HG02610 (cell line): ENCODE results near the gene TCF7L1.

Experiments
- ATAC-seq: cut with Tn5 transposase; IDR thresholded peaks from one replicate; pipeline ENCODE4 v1.9.1; 2021; ENCODE audit warnings: mild to moderate bottlenecking, moderate library complexity; ENCODE audit not compliant: unreplicated experiment

The TCF7L1 gene

GRCh38 chr2:85215448-85216401 lies 82.5 kb downstream of the TCF7L1 start:
- no peak for ATAC-seq

GRCh38 chr2:85216927-85217326 lies 83.7 kb downstream of the TCF7L1 start:
- ATAC-seq, result no peak

DNA sequence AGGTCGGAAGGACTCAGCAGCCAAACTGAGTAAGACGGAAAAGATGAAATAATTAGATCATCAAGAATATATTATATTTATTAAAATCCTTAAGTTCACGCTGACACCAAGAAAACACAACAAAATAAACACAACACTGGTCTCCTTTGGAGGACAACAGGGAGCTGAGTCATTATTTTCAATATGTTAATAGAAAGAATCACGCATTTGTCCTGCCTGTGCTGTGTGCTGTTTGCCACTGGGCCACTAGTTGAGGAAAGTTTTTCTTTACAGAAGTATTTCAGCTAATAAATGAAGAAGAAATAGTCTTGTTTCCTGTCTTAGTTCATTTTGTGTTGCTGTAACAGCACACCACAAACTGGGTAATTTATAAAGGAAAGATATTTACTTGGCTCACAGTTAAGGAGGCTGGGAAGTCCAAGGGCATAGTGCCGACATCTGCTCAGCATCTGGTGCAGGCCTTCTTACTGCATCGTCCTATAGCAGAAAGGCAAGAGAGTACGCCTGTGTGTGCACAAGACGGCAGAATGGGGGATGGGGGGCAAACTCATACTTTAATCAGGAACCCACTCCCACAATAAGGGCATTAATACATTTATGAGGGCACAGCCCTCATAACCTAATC lies 88.0 kb downstream of the TCF7L1 start:
- ATAC-seq, result no peak

- ATAC-seq, result no peak
These were observed 89.6 kb downstream of the TCF7L1 start for GRCh38 chr2:85222792-85223191.

DNA sequence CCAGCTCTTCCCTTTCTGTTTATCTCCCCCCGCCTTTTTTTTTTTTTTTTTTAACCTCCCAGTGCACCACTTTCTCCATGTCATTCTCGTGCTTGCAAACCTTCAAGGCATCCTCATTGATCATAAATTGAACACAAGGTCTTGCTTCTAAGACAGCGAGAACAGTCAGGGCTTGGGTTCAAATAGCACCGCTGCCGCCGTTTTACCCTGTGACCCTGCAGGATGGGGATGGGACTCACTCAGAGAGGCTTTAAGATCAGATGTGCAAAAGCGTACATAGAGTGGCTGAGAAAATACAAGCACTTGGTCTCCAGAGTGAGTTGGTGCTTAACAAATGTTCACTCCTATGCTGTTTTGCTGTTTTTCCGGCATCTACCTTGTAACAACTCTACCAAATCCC lies 93.6 kb downstream of the TCF7L1 start:
- no peak for ATAC-seq

DNA sequence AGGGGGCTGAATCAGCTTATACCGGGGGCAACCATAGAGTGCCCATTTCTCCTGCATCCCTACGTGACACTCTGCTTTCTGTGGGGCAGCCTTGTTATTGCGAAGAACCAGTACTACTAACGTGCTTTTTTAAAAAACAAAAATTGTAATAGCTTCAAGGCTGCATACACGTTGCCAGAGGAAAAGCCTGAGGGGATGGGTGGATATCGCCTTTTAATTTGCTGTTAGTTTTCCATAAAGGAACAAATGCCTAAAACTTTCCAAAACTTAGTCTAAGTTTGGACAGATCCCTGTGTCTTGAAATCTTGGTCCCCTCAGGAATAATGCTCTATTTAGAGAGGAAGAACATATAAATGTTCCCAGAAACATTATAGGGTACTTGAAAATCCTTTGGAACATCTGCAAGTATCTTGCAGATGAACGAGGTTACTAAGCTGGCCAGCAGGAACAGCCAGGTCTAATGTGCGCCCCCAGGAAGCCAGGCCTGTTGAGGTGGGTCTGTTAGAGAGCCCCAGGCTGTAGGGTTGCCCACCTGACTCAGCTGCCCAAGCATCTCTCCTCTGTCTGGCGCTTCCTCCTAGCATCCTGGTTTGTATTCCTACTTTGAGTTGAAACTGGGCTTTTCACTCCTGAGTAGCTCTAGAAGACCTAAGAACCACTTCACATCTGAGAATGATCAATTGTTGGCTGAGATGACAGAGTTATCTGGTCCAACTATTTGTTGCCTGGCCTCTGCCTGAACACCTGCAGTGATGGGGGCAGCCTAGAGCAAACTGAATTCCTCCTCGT lies 97.7 kb downstream of the TCF7L1 start:
- ATAC-seq, result no peak

DNA sequence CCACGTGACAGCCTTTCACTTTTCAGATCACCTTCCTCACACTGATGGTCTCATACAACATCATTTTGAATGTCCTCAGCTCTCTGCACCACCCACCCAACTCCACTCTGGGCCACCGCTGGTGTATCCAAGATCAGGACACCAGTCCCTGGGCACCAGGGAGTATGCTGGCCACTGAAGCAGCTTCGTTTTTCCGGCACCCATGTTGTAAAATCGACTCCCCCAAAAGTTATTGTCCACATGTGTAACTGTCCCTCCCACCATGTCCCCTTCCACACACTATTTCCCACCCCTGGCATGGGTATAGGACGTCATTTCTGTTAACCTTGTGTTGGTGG lies 98.2 kb downstream of the TCF7L1 start:
- no peak for ATAC-seq

DNA sequence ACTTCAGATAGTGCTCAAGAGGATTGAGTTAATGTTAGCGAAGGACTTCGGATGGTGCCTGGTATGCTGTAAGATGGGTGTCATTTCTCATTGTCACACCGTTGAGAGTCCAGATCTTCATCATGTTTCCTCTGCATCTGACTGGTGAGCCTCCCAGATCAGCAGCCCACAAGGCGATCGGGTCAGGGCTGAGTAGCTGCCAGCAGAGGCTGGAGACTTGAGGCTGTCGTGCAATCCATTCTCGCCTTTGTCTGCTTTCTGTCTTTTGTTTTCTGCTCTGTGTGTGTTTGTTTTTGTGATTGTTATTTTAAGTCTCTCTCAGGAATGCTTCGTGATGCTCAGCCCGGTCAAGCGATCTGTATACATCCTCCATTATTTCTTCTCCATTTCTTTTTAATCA lies 98.8 kb downstream of the TCF7L1 start:
- no peak for ATAC-seq

- ATAC-seq, result no peak
These were observed 101.7 kb downstream of the TCF7L1 start for GRCh38 chr2:85234868-85235267.

GRCh38 chr2:85235281-85235680 lies 102.1 kb downstream of the TCF7L1 start:
- no peak for ATAC-seq

DNA sequence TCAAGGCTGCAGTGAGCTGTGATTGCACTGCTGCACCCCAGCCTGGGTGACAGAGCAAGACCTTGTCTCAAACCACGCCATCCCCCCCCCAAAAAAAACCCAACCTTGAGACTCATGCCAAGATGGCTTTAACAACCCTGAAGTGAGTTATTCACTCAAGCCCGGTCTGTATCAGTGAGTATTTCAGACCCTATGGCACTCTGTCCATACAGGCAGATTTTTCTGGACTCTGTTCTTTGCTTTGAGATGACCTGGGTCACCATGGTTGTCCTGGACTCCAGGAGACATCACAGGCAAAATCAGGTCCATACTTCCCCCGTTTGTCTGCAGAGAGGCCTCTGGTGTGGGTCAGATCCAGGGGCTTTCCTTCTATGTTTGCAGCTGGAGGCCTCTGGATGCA lies 102.9 kb downstream of the TCF7L1 start:
- no peak for ATAC-seq

DNA sequence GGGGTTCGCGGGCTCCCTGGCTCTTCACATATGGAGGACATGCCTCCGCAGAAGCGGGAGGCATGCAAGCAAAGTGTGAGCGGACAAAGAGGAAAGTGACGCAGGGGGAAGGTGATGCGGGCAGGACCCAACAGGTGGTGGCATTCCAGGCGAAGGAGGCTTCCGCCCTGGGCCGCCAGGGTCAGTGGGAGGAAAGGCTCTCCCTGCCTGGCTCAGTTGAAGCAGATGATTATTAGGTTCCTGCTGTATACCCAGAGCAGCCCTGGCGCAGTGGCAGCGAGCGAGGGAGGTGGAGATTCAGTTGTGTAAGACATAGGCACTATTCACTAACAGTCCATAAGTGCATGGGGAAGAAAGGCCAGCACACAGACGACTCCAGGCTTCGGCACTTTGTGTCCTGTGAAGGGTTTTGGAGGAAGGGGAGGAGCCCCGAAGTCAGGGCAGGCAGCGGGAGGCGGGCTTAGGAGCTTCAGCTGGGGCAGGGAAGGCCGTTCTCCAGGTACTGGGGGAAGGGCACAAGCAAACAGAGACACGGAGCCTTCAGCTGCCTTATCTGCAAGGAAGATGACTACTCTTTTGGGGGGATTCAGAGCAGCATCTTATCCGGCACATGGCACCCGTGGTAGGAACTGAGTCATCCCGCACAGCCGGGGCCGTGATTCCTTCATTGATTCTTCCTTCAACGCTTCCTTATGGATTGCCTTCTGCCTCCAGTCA lies 104.8 kb downstream of the TCF7L1 start:
- no peak for ATAC-seq

DNA sequence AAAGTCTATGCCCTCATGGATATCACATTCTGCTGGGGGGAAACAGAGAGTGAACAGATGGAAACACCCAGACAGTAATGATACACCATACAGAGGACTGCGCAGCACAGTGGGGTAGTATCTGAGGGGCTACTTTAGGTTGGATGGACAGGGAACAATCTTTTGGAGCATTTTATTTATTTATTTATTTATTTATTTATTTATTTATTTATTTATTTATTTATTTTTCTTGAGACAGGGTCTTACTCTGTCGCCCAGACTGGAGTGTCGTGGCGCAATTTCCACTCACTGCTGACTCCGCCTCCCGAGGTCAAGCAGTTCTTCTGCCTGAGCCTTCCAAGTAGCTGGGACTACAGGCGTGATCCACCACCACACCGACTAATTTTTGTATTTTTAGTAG lies 105.4 kb downstream of the TCF7L1 start:
- no peak for ATAC-seq

DNA sequence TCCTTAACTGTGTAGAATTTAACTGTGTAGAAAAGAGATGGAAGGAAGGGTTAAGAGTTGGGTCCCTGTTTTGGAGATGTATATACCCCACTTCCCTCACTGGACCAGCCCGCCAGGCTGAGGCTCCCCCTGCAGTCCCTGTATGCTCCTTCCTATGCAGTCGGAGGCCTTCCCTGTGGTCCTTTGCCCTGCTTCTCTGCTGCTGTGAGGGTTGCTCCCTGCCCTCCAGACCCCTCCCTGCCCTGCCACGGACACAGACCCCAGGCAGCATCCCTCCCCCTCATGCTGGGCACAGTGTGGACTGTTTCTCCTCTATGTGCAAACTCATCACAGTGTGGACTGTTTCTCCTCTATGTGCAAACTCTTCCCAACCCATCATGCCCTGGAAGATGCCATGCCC lies 105.9 kb downstream of the TCF7L1 start:
- ATAC-seq, result no peak

DNA sequence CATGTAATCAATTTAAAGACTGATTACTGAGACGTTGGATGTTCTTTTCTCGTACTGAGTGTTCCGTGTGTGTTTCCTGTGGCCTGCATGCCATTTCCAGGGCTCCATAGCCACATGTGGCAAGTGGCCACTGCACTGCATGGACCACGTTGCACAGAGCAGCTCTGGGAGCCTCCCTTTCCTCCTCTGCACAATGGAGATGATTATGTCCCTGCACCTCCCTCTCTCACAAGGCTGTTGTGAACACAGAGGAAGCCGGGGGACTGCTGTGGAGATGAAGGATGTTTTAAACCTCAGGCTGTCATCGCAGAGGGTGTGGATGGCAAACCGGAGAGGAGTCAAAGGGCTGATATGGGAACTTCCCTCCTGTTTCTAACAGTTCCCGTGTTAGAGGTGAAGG lies 106.9 kb downstream of the TCF7L1 start:
- ATAC-seq, result no peak

GRCh38 chr2:85242321-85242720 lies 109.1 kb downstream of the TCF7L1 start:
- ATAC-seq, result no peak

DNA sequence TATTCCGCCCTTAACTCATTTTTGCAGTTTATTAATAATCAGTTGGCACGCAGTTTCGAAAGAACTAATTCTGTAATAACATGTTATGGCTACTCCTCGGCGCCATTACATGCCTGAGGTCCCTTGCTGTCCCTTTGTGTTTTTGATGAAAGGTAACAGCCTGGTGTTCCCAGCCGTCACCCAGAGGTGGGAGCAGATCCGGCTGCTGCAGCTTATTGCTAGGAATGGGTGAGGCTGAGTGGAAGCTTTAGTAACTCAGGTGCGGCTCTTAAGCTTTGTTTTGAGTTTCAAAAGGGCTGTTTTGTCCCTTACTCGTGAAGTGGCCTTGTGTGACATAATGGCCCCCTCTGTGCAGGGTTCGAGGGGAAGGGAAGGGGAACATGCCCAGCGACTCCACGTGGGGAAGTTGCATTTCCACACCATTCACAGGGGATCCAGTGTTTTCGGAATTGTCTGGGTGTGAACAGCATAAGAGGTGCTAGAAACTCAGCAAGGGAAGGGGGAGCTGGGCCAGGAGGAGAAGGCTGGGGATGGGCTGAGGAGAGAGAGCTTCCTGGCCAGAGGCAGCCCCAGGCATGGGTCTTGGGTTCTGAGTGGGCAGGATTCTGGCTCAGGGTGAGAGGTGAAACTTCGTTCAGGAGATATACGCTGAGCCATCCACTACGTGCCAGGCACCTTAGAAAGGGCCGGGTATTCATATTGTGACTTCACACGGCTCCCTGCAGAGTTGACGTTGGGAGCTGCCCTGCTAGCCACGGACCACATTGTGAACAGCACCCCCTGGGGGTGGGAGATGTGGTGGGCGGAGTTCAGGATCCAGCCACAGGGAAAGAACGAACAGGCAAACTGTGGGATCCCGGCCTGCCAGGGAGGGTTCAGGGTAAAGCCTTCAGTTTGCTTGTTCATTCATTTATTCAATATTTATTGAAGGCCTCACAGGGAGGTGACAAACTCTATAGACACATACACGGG lies 110.2 kb downstream of the TCF7L1 start:
- no peak for ATAC-seq

DNA sequence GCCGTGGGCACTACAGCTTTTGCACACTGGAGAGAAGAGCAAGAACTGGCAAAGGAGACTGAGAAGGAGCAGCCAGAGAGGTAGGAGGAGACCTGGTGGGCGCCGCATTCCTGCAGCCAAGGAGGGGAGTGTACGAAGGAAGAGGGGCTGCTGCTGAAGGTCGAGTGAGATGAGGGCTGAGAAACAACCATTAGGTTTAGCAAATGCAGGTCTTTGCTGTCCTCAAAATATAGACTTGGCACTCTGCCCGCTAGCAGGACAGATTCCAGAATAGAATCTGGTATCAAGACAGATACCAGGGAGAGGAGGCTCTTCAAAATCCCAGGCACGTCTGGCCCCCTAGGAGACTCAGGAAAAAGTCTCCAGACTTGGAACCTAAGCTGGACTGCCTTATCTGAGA lies 111.6 kb downstream of the TCF7L1 start:
- no peak for ATAC-seq

GRCh38 chr2:85245891-85246290 lies 112.7 kb downstream of the TCF7L1 start:
- no peak for ATAC-seq

- no peak for ATAC-seq
These were observed 113.2 kb downstream of the TCF7L1 start for GRCh38 chr2:85246348-85246747.
